Small intestine (tissue), 7 donors: ENCODE measurements around the gene PTP4A2. TPM values are rescaled to one million over a fixed set of nuclear protein-coding genes. Genes with fewer than 3 reads are reported as not detected.
"Not testable (repeated sequence)": the region's sequence is repeated elsewhere in the genome, so short reads cannot be mapped to it uniquely, and the experiment has no call there.

Experiments
- DNase-seq, 2 donors: peaks; one replicate each; pipeline versions ENCODE4 v3.0.0 to v3.0.0-alpha.2; 2013
- FAIRE-seq: peaks from 2 replicates; lab custom pipeline; 2012; peaks lifted over from hg19 to GRCh38; lab: Jason Lieb, UNC
- H3K27ac ChIP-seq, 3 donors: one replicate each; pipeline ENCODE4 v1.5.1; 2013; ENCODE audit warnings: low read length in 2 of 3, mild to moderate bottlenecking in 2 of 3, control low read depth in 1 of 3, inconsistent platforms in 1 of 3, low read depth in 1 of 3, moderate library complexity in 1 of 3
- H3K27me3 ChIP-seq, 3 donors: one replicate each; pipeline ENCODE4 v1.6.1; 2013; ENCODE audit warnings: low read length in 3 of 3, inconsistent platforms in 1 of 3; ENCODE audit not compliant: control insufficient read depth in 3 of 3, insufficient read depth in 3 of 3
- H3K36me3 ChIP-seq, 3 donors: one replicate each; pipeline ENCODE4 v1.6.1; 2013; ENCODE audit warnings: low read length in 3 of 3, inconsistent platforms in 1 of 3, low read depth in 1 of 3, mild to moderate bottlenecking in 1 of 3, moderate library complexity in 1 of 3; ENCODE audit not compliant: control insufficient read depth in 3 of 3, insufficient read depth in 2 of 3
- H3K4me1 ChIP-seq, 3 donors: one replicate each; pipeline ENCODE4 v1.6.1; 2013; ENCODE audit warnings: low read length in 2 of 3, inconsistent platforms in 1 of 3, low read depth in 1 of 3, mild to moderate bottlenecking in 1 of 3, moderate library complexity in 1 of 3; ENCODE audit not compliant: control insufficient read depth in 3 of 3, insufficient read depth in 2 of 3
- H3K4me3 ChIP-seq, 3 donors: one replicate each; pipeline ENCODE4 v1.5.1; 2013; ENCODE audit warnings: low read length in 3 of 3, control low read depth in 1 of 3, inconsistent platforms in 1 of 3, low read depth in 1 of 3, mild to moderate bottlenecking in 1 of 3, moderate library complexity in 1 of 3
- H3K9me3 ChIP-seq, 2 donors: one replicate each; pipeline ENCODE4 v1.6.1; 2013; ENCODE audit warnings: low read depth in 1 of 2, low read length in 1 of 2; ENCODE audit not compliant: control insufficient read depth in 2 of 2, insufficient read depth in 1 of 2
- WGBS, 3 donors: extraction: QIAGEN DNeasy Blood & Tissue Kit; methylation state at CpG; one replicate each; pipeline ENCODE4 v1.1.7; 2013; 5-methylcytosine and 5-hydroxymethylcytosine counted together
- polyA plus RNA-seq, 4 donors: library from polyadenylated mRNA; stranded (reverse) in 3 of 4; unstranded in 1 of 4; fragments of 200-250 nt in 3 of 4; fragments of 120-200 nt in 1 of 4; gene quantifications; one replicate each; pipeline versions ENCODE4 v1.2.1 to v1.2.3, GENCODE V29; 2013
- donor health status: healthy with polysubstance abuse.
- donor health status: control.
- donor health status: control.
- donor health status: Bipolar disorder and iron deficiency.
- donor health status: healthy.

Gene PTP4A2
- polyA plus RNA-seq, 4 donors: 115 to 213 (median 124) TPM

GRCh38 chr1:31957701-31958674, 19.8 kb upstream of the PTP4A2 start:
- Histone ChIP-seq H3K27ac (peak overlapping the region in 1 of 3 donors; percentile 26), H3K27me3 (no peaks in the 10 kb centered on the region), H3K4me3 (no peak overlapping the region), H3K9me3 (no peaks in the 10 kb centered on the region), H3K4me1 (peaks cover 9 to 53% (median 14%) of the 10 kb centered on the region in 3 donors), H3K36me3 (no peaks in the 10 kb centered on the region)
- WGBS, 3 donors: 67 to 81% (median 71%) methylated on average over 9 of the region's 9 CpGs
- FAIRE-seq: no peak
- no peak for DNase-seq

GRCh38 chr1:31955917-31956736, 18.0 kb upstream of the PTP4A2 start:
- WGBS, 3 donors: 37 to 44% (median 44%) methylated on average over 11 of the region's 11 CpGs
- Histone ChIP-seq H3K4me3 (no peak overlapping the region), H3K27ac (peak overlapping the region; percentile 71 to 95 (median 90)), H3K36me3 (no peaks in the 10 kb centered on the region), H3K4me1 (peaks cover 12 to 48% (median 16%) of the 10 kb centered on the region in 3 donors), H3K27me3 (no peaks in the 10 kb centered on the region), H3K9me3 (no peaks in the 10 kb centered on the region)
- DNase-seq: peak; percentile 96
- peak; percentile 67 for FAIRE-seq

DNA sequence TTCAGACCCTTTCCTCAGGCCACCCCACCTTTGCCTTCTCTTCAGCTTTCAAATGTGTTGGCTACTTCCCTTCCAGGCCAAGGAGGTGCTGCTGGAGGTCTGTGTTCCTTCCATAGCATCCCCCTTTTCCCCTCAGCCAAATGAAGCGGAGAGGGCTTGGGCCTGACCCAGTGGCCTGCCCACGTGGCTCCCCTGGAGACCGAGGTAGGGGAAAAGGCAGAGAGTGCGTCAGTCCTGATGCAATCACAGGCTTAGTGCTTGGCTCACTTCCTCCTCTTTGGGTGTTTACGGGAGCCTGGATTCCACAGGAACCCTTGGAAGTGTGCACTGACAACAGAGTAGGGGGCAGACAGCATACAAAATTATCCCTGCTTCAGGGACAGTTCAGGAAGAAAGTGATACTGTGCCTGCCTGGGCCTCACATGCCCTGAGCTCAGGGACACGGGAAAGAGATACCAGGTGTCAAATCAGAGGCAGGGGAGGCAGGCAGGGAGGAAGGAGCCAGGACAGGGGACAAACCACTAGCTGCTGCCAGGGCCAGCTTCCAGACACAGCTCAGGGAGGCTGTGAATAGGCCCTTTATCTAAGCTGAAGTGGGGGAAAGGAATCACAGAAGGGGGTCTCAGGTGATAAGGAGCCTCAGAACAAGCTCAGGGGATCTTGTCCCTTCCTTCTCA, 16.6 kb upstream of the PTP4A2 start:
- H3K4me1 ChIP-seq: peaks cover 8 to 35% (median 16%) of the 10 kb centered on the region in 3 donors
- DNase-seq: peak; percentile 72 to 85
- 21 to 37% (median 23%) methylated on average over 6 of the region's 6 CpGs for WGBS, 3 donors
- no peak for FAIRE-seq
- no peak overlapping the region for H3K4me3 ChIP-seq
- no peaks in the 10 kb centered on the region for H3K9me3 ChIP-seq
- peak overlapping the region; percentile 74 to 95 (median 90) for H3K27ac ChIP-seq
- no peaks in the 10 kb centered on the region for H3K36me3 ChIP-seq
- no peaks in the 10 kb centered on the region for H3K27me3 ChIP-seq

GRCh38 chr1:31952825-31953220, 14.7 kb upstream of the PTP4A2 start:
- peaks cover 8 to 35% (median 16%) of the 10 kb centered on the region in 3 donors for H3K4me1 ChIP-seq
- no peaks in the 10 kb centered on the region for H3K36me3 ChIP-seq
- WGBS, 3 donors: 35 to 60% (median 45%) methylated on average over 2 of the region's 2 CpGs
- FAIRE-seq: no peak
- no peak overlapping the region for H3K4me3 ChIP-seq
- H3K27me3 ChIP-seq: no peaks in the 10 kb centered on the region
- H3K27ac ChIP-seq: peak overlapping the region in 1 of 3 donors; percentile 8
- no peaks in the 10 kb centered on the region for H3K9me3 ChIP-seq
- DNase-seq: no peak

DNA sequence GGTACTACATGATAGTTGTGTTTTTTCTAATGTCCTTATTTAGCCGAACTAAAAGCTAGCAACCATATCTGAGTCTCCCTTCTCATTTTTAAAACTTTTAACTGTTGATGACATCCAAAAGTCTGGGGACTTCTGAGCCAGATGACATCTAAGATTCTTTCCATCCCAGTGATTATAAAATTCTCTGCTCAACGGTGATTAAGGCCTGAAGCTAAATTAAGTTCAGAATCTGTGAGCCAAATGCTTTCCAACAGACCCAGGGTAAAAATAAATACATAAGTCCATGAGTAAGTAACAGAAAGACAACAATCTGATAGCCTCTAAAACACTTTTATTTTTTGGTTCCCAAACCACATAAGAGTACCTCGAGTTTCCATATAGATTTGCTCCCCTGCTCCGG, 13.1 kb upstream of the PTP4A2 start:
- no peak overlapping the region for H3K27ac ChIP-seq
- peaks cover 8 to 23% (median 14%) of the 10 kb centered on the region in 3 donors for H3K4me1 ChIP-seq
- H3K36me3 ChIP-seq: no peaks in the 10 kb centered on the region
- FAIRE-seq (no peak), DNase-seq (no peak)
- H3K27me3 ChIP-seq: no peaks in the 10 kb centered on the region
- H3K4me3 ChIP-seq: no peak overlapping the region
- 71 to 83% (median 79%) methylated on average over 4 of the region's 4 CpGs for WGBS, 3 donors
- H3K9me3 ChIP-seq: no peaks in the 10 kb centered on the region

- no peaks in the 10 kb centered on the region for H3K9me3 ChIP-seq
- WGBS, 3 donors: 78 to 93% (median 80%) methylated on average over 1 of the region's 1 CpG
- H3K27ac ChIP-seq: no peak overlapping the region
- no peak for FAIRE-seq
- no peak for DNase-seq
- H3K4me1 ChIP-seq: peaks cover 3 to 17% (median 11%) of the 10 kb centered on the region in 3 donors
- no peak overlapping the region for H3K4me3 ChIP-seq
- no peaks in the 10 kb centered on the region for H3K36me3 ChIP-seq
- H3K27me3 ChIP-seq: no peaks in the 10 kb centered on the region
Measured at GRCh38 chr1:31949862-31950261, 11.7 kb upstream of the PTP4A2 start.

DNA sequence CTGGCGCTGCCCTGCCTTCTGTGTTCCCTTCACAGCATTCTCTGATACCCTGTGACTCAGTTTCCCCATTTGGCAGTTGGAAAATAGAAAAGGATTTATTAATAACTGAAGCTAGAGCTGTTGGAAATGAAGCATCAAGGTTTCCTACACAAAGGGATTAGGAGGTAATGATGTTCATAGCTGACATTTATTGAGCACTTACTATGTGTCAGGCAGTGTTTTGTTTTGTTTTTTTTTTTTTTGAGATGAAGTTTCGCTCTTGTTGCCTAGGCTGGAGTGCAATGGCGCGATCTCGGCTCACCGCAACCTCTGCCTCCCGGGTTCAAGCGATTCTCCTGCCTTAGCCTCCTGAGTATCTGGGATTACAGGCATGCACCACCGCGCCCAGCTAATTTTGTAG, 7.5 kb upstream of the PTP4A2 start:
- H3K27me3 ChIP-seq, H3K36me3 ChIP-seq, H3K9me3 ChIP-seq, FAIRE-seq, DNase-seq, H3K4me3 ChIP-seq: not testable (repeated sequence)
- 92 to 96% (median 94%) methylated on average over 9 to 10 of the region's 10 CpGs for WGBS, 3 donors
- H3K4me1 ChIP-seq: peaks cover 0 to 18% (median 8%) of the 10 kb centered on the region in 3 donors
- H3K27ac ChIP-seq: peak overlapping the region in 1 of 3 donors; percentile 56
